PC-9 (cell line): ENCODE measurements around the gene HSBP1L1. TPM values are rescaled to one million over a fixed set of nuclear protein-coding genes. Genes with fewer than 3 reads are reported as not detected.

ENCODE experiments used
- BruUV-seq: library from RNA; stranded (reverse); fragments of 400-500 nt; replicated peaks from 2 replicates; lab custom pipeline; 2021; lab: Mats Ljungman, UMichigan
- CTCF ChIA-PET: fragments of 300-600 bp; sonication (Branson Sonifier 250); formaldehyde crosslinking; loops from one replicate; lab custom pipeline; 2022; ENCODE audit warnings: antibody characterized with exemption; lab: Charles Lee
- POLR2A ChIA-PET: fragments of 300-600 bp; sonication (Branson Sonifier 250); formaldehyde crosslinking; loops from one replicate; lab custom pipeline; 2022; ENCODE audit warnings: antibody characterized with exemption; ENCODE audit not compliant: unreplicated experiment; lab: Charles Lee
- DNase-seq, 2 experiments: peaks; one replicate each; pipeline versions ENCODE4 v3.0.0 to v3.0.0-alpha.2; 2015 to 2022; ENCODE audit warnings: mixed read lengths in 1 of 2
- H2AFZ ChIP-seq: fragments of 200-600 bp; sonication (generic); 2 replicates; pipeline ENCODE4 v1.8.1; 2017; ENCODE audit warnings: antibody characterized with exemption
- H3F3A ChIP-seq: fragments of 200-600 bp; sonication (generic); 2 replicates; pipeline ENCODE4 v1.8.1; 2017; ENCODE audit warnings: antibody characterized with exemption, mild to moderate bottlenecking, low read depth; ENCODE audit not compliant: insufficient read depth
- H3K27ac ChIP-seq: fragments of 200-600 bp; sonication (generic); 2 replicates; pipeline ENCODE4 v1.6.1; 2016; ENCODE audit warnings: mixed run types
- H3K27me3 ChIP-seq: fragments of 200-600 bp; sonication (generic); 2 replicates; pipeline ENCODE4 v1.6.1; 2016; ENCODE audit warnings: low read depth, mixed run types; ENCODE audit not compliant: insufficient read depth
- H3K36me3 ChIP-seq: fragments of 200-600 bp; sonication (generic); 2 replicates; pipeline ENCODE4 v1.6.1; 2016; ENCODE audit warnings: low read depth, mixed run types
- H3K4me1 ChIP-seq: fragments of 200-600 bp; sonication (generic); replicated peaks from 2 replicates; pipeline ENCODE4 v1.6.1; 2016; ENCODE audit warnings: mixed run types; ENCODE audit not compliant: insufficient read depth
- H3K4me2 ChIP-seq: fragments of 200-600 bp; sonication (generic); 2 replicates; pipeline ENCODE4 v1.6.1; 2017; ENCODE audit warnings: mixed run types
- H3K4me3 ChIP-seq: fragments of 200-600 bp; sonication (generic); 2 replicates; pipeline ENCODE4 v1.6.1; 2016; ENCODE audit warnings: mixed run types
- H3K79me2 ChIP-seq: fragments of 200-600 bp; sonication (generic); 2 replicates; pipeline ENCODE4 v1.6.1; 2017; ENCODE audit warnings: low read depth, mixed run types
- H3K9me2 ChIP-seq: fragments of 200-600 bp; sonication (generic); 2 replicates; pipeline ENCODE4 v1.8.1; 2017; ENCODE audit warnings: mild to moderate bottlenecking; ENCODE audit not compliant: insufficient read depth
- H3K9me3 ChIP-seq: fragments of 200-600 bp; sonication (generic); 2 replicates; pipeline ENCODE4 v1.8.1; 2016; ENCODE audit warnings: low read depth; ENCODE audit not compliant: insufficient read depth
- H4K20me1 ChIP-seq: fragments of 200-600 bp; sonication (generic); 2 replicates; pipeline ENCODE4 v1.8.1; 2017; ENCODE audit not compliant: insufficient read depth
- CTCF ChIP-seq: fragments of 200-600 bp; sonication (generic); conservative IDR thresholded peaks from 2 replicates; pipeline ENCODE4 v1.6.1; 2017; ENCODE audit warnings: mixed run types, antibody characterized with exemption, mild to moderate bottlenecking, moderate library complexity
- EZH2 ChIP-seq: fragments of 200-600 bp; sonication (generic); IDR thresholded peaks from 2 replicates; pipeline ENCODE4 v1.8.0; 2017; ENCODE audit warnings: antibody characterized with exemption, low read depth
- intact Hi-C: fragments of 100-400 bp; cut with micrococcal nuclease; formaldehyde crosslinking; loops from one replicate; pipeline ENCODE4 v1.10.0; 2022; ENCODE audit not compliant: unreplicated experiment
- total RNA-seq: library from RNA; stranded (reverse); gene quantifications from 2 replicates; pipeline ENCODE4 v1.2.3, GENCODE V29; 2021

Gene HSBP1L1
- total RNA-seq, 1 experiment from 2014 or later: 41.5 TPM

- peaks cover 45% of the 10 kb centered on the region for H3F3A ChIP-seq
- TF ChIP-seq CTCF: no peak
- TF ChIP-seq EZH2: no peak
- intact Hi-C loops: no loop called here
- no peaks in the 10 kb centered on the region for H3K9me2 ChIP-seq
- no peaks in the 10 kb centered on the region for H3K27me3 ChIP-seq
- H4K20me1 ChIP-seq: peaks cover 67% of the 10 kb centered on the region
- H2AFZ ChIP-seq: no peak overlapping the region
- no peak overlapping the region for H3K27ac ChIP-seq
- H3K36me3 ChIP-seq: peaks cover 34% of the 10 kb centered on the region
- no peak overlapping the region for H3K4me2 ChIP-seq
- POLR2A ChIA-PET: no interaction called here
- CTCF ChIA-PET: no interaction called here
- H3K79me2 ChIP-seq: peaks cover 66% of the 10 kb centered on the region
- no peak for DNase-seq
- no TSS peak for BruUV-seq
- no peaks in the 10 kb centered on the region for H3K4me1 ChIP-seq
- no peaks in the 10 kb centered on the region for H3K9me3 ChIP-seq
- no peak overlapping the region for H3K4me3 ChIP-seq
These were observed 6.9 kb downstream of the HSBP1L1 start for GRCh38 chr18:79971211-79971952.

GRCh38 chr18:79971986-79972385 is 7.5 kb downstream of the HSBP1L1 start:
- BruUV-seq: no TSS peak
- no peaks in the 10 kb centered on the region for H3K4me1 ChIP-seq
- no peak overlapping the region for H3K27ac ChIP-seq
- no peak for TF ChIP-seq EZH2
- no peak for TF ChIP-seq CTCF
- ChIA-PET POLR2A (no interaction called here), CTCF (no interaction called here)
- no peaks in the 10 kb centered on the region for H3K9me2 ChIP-seq
- H2AFZ ChIP-seq: no peak overlapping the region
- no peak for DNase-seq
- H3K4me3 ChIP-seq: no peak overlapping the region
- intact Hi-C loops: no loop called here
- peaks cover 68% of the 10 kb centered on the region for H3K79me2 ChIP-seq
- H3K9me3 ChIP-seq: no peaks in the 10 kb centered on the region
- H4K20me1 ChIP-seq: peaks cover 74% of the 10 kb centered on the region
- H3F3A ChIP-seq: peaks cover 44% of the 10 kb centered on the region
- H3K36me3 ChIP-seq: peaks cover 37% of the 10 kb centered on the region
- no peak overlapping the region for H3K4me2 ChIP-seq
- H3K27me3 ChIP-seq: no peaks in the 10 kb centered on the region

- Histone ChIP-seq H3K27ac (no peak overlapping the region), H3K9me3 (no peaks in the 10 kb centered on the region), H3K9me2 (no peaks in the 10 kb centered on the region), H3K79me2 (peaks cover 69% of the 10 kb centered on the region), H2AFZ (no peak overlapping the region), H3K27me3 (no peaks in the 10 kb centered on the region), H3K4me2 (no peak overlapping the region), H3F3A (peaks cover 38% of the 10 kb centered on the region), H3K4me3 (no peak overlapping the region), H3K36me3 (peaks cover 38% of the 10 kb centered on the region), H3K4me1 (no peaks in the 10 kb centered on the region), H4K20me1 (peaks cover 80% of the 10 kb centered on the region)
- TF ChIP-seq EZH2 (no peak), CTCF (no peak)
- CTCF ChIA-PET: no interaction called here
- DNase-seq: no peak
- BruUV-seq: no TSS peak
- intact Hi-C loops: no loop called here
- POLR2A ChIA-PET: no interaction called here
These were observed 8.3 kb downstream of the HSBP1L1 start for GRCh38 chr18:79972720-79973119.
